HUES64 (cell line): ENCODE data around the gene ENTREP1.
"Not testable (repeated sequence)": the region's sequence is repeated elsewhere in the genome, so short reads cannot be mapped to it uniquely, and the experiment has no call there.

Experiments used
- H3K27ac ChIP-seq: 2 replicates; pipeline ENCODE4 v1.7.0; 2013; ENCODE audit warnings: low read depth, low read length, inconsistent platforms
- H3K27me3 ChIP-seq: 2 replicates; pipeline ENCODE4 v1.6.1; 2013; ENCODE audit warnings: mild to moderate bottlenecking, low read length; ENCODE audit not compliant: insufficient read depth
- H3K36me3 ChIP-seq: 2 replicates; pipeline ENCODE4 v1.6.1; 2013; ENCODE audit warnings: mild to moderate bottlenecking, low read length; ENCODE audit not compliant: insufficient read depth
- H3K4me1 ChIP-seq: 2 replicates; pipeline ENCODE4 v1.6.1; 2013; ENCODE audit warnings: mild to moderate bottlenecking, low read length, moderate library complexity; ENCODE audit not compliant: insufficient read depth
- H3K4me3 ChIP-seq: 2 replicates; pipeline ENCODE4 v1.5.1; 2013; ENCODE audit warnings: mild to moderate bottlenecking, low read length, moderate library complexity
- H3K9ac ChIP-seq: 2 replicates; pipeline ENCODE4 v1.6.1; 2013; ENCODE audit warnings: mild to moderate bottlenecking, low read depth, low read length
- H3K9me3 ChIP-seq: 2 replicates; pipeline ENCODE4 v1.6.1; 2013; ENCODE audit warnings: low read depth, low read length; ENCODE audit not compliant: insufficient read depth
- WGBS: fragments of 150-250, 120-280 bp; methylation state at CpG from one replicate; pipeline ENCODE4 v1.1.7; 2013; ENCODE audit warnings: missing lambda C conversion rate; 5-methylcytosine and 5-hydroxymethylcytosine counted together

Gene ENTREP1

DNA sequence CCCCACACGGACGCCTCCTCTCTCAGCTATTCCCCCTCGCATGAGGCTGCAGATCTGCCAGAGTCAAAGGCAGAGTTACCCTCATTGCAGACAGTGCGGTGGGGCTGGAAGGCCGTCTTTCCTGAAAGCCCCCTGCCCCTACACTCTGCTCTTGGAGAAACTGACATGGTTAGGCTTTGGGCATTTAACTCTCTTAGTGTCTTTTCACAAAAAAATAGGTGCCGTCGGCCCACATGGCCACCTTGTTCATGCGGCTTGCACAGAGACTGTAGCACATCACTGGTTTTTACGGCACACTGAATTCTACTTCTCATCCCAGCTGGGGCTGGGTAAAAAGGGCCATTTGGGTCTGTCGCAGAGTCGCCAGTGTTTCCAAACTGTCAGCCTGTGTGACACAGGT is 107.6 kb downstream of the ENTREP1 start:
- Histone ChIP-seq H3K27me3 (no peaks in the 10 kb centered on the region), H3K27ac (no peak overlapping the region), H3K4me3 (no peak overlapping the region), H3K9ac (no peak overlapping the region), H3K4me1 (no peaks in the 10 kb centered on the region), H3K9me3 (no peaks in the 10 kb centered on the region), H3K36me3 (no peaks in the 10 kb centered on the region)
- 91% methylated on average over 11 of the region's 11 CpGs for WGBS

DNA sequence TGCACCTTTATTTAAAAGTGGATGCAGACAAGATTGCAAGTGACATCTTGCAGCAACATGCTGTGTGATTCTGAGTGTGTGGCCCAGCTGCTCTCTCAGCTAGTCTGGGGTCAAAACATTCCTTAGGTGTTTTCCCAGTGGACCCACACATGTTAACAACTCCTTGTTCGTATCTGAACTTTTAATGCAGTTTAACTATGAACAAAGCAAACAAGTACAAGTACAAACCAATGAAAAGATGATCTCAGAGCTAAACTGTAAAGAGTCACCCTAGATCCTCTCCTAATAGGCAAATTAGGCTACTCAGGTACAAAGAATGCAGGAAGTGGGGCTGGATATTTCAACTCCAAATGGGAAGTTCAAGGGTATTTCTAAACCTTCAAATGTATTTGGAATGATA is 108.4 kb downstream of the ENTREP1 start:
- H3K4me3 ChIP-seq = no peak overlapping the region
- H3K9ac ChIP-seq = no peak overlapping the region
- no peaks in the 10 kb centered on the region for H3K9me3 ChIP-seq
- 41% methylated on average over 1 of the region's 1 CpG for WGBS
- no peaks in the 10 kb centered on the region for H3K4me1 ChIP-seq
- no peaks in the 10 kb centered on the region for H3K36me3 ChIP-seq
- no peaks in the 10 kb centered on the region for H3K27me3 ChIP-seq
- no peak overlapping the region for H3K27ac ChIP-seq

DNA sequence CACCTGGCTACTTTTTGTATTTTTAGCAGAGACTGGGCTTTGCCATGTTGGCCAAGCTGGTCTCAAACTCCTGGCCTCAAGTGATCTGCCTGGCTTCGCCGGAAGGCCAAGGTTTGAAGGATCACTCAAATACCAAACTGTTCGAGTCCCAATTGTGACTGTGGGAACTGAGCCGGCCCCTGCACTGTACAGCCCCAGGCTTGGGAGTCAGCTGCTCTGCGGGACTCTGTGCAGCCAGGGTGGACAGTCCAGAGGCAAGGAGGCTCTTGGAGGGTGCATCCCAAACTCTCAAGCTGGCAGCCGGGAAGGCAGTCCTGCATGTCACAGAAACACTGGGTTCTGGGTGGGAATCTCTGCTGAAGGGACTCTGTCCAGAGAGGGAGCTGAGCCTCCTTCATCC is 109.0 kb downstream of the ENTREP1 start:
- no peaks in the 10 kb centered on the region for H3K4me1 ChIP-seq
- no peaks in the 10 kb centered on the region for H3K27me3 ChIP-seq
- 94% methylated on average over 6 of the region's 6 CpGs for WGBS
- H3K9ac ChIP-seq = no peak overlapping the region
- H3K27ac ChIP-seq = no peak overlapping the region
- H3K36me3 ChIP-seq = no peaks in the 10 kb centered on the region
- no peaks in the 10 kb centered on the region for H3K9me3 ChIP-seq
- no peak overlapping the region for H3K4me3 ChIP-seq

DNA sequence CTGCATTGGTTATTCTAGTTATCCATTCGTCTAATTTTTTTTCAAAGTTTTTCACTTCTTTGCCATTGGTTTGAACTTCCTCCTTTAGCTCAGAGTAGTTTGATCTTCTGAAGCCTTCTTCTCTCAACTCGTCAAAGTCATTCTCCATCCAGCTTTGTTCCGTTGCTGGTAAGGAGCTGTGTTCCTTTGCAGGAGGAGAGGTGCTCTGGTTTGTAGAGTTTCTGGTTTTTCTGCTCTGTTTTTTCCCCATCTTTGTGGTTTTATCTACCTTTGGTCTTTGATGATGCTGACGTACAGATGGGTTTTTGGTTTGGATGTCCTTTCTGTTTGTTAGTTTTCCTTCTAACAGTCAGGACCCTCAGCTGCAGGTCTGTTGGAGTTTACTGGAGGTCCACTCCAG is 114.6 kb downstream of the ENTREP1 start:
- not testable (repeated sequence) for H3K27me3 ChIP-seq, H3K4me1 ChIP-seq, H3K36me3 ChIP-seq, H3K4me3 ChIP-seq, H3K9ac ChIP-seq, H3K9me3 ChIP-seq, H3K27ac ChIP-seq
- 84% methylated on average over 3 of the region's 4 CpGs for WGBS

DNA sequence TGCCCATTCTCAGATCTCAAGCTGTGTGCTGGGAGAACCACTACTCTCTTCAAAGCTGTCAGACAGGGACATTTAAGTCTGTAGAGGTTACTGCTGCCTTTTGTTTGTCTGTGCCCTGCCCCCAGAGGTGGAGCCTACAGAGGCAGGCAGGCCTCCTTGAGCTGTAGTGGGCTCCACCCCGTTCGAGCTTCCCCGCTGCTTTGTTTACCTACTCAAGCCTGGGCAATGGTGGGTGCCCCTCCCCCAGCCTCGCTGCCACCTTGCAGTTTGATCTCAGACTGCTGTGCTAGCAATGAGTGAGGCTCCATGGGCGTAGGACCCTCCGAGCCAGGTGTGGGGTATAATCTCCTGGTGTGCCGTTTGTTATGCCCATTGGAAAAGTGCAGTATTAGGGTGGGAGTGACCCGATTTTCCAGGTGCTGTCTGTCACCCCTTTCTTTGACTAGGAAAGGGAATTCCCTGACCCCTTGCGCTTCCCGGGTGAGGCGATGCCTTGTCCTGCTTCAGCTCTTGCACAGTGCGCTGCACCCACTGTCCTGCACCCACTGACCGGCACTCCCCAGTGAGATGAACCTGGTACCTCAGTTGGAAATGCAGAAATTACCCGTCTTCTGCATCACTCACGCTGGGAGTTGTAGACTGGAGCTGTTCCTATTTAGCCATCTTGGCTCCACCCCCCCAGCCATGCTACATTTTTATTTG is 115.4 kb downstream of the ENTREP1 start:
- not testable (repeated sequence) for H3K27me3 ChIP-seq, H3K27ac ChIP-seq, H3K9ac ChIP-seq, H3K4me3 ChIP-seq, H3K9me3 ChIP-seq, H3K4me1 ChIP-seq, H3K36me3 ChIP-seq
- WGBS = 90% methylated on average over 15 of the region's 15 CpGs
